CD4-positive, alpha-beta memory T cell (primary cell): Measurements from ENCODE around the gene SH3D19. TPM values are rescaled to one million over a fixed set of nuclear protein-coding genes. Genes with fewer than 3 reads are reported as not detected.
"Not testable (repeated sequence)": the region's sequence is repeated elsewhere in the genome, so short reads cannot be mapped to it uniquely, and the experiment has no call there.

Experiments used
- CTCF ChIA-PET: fragments of 350-600 bp; sonication (Branson Sonifier 250); formaldehyde crosslinking; loops from one replicate; lab custom pipeline; 2021; ENCODE audit warnings: inconsistent platforms; ENCODE audit not compliant: partially characterized antibody; lab: Charles Lee
- POLR2A ChIA-PET: fragments of 350-600 bp; sonication (Branson Sonifier 250); formaldehyde crosslinking; loops from one replicate; lab custom pipeline; 2021; ENCODE audit not compliant: partially characterized antibody; lab: Charles Lee
- DNase-seq, 5 donors: peaks; one replicate each; pipeline versions ENCODE4 v3.0.0 to v3.0.0-alpha.2; 2020 to 2022; ENCODE audit warnings: mixed read lengths in 1 of 5
- H3K27ac ChIP-seq: one replicate; pipeline ENCODE4 v1.7.0; 2013; ENCODE audit warnings: low read depth, low read length
- H3K27me3 ChIP-seq: 2 replicates; pipeline ENCODE4 v1.7.0; 2013; ENCODE audit warnings: mild to moderate bottlenecking, low read length, moderate library complexity; ENCODE audit not compliant: insufficient read depth
- H3K36me3 ChIP-seq: 2 replicates; pipeline ENCODE4 v1.7.0; 2013; ENCODE audit warnings: mild to moderate bottlenecking, low read length, moderate library complexity; ENCODE audit not compliant: insufficient read depth
- H3K4me1 ChIP-seq: 2 replicates; pipeline ENCODE4 v1.7.0; 2013; ENCODE audit warnings: mild to moderate bottlenecking, low read length, moderate library complexity; ENCODE audit not compliant: insufficient read depth
- H3K4me3 ChIP-seq, 2 donors: one replicate each; pipeline ENCODE4 v1.7.0; 2013; ENCODE audit warnings: low read length in 2 of 2, mild to moderate bottlenecking in 1 of 2
- H3K9me3 ChIP-seq, 2 donors: one replicate each; pipeline ENCODE4 v1.7.0; 2013; ENCODE audit warnings: low read length in 2 of 2, control low read depth in 1 of 2; ENCODE audit not compliant: control insufficient read depth in 1 of 2
- H3K27ac Mint-ChIP-seq, 7 donors: one replicate each; pipeline ENCODE4 v1.8.0; 2020 to 2021; ENCODE audit warnings: mixed read lengths in 7 of 7, mild to moderate bottlenecking in 6 of 7, inconsistent platforms in 3 of 7, moderate library complexity in 3 of 7
- H3K27me3 Mint-ChIP-seq, 2 donors: one replicate each; pipeline ENCODE4 v1.8.0; 2020 to 2021; ENCODE audit warnings: mixed read lengths in 2 of 2
- H3K36me3 Mint-ChIP-seq, 2 donors: one replicate each; pipeline ENCODE4 v1.8.0; 2020 to 2021; ENCODE audit warnings: mixed read lengths in 2 of 2, inconsistent platforms in 1 of 2, mild to moderate bottlenecking in 1 of 2
- H3K4me1 Mint-ChIP-seq, 4 donors: one replicate each; pipeline ENCODE4 v1.8.0; 2020 to 2021; ENCODE audit warnings: mixed read lengths in 4 of 4, mild to moderate bottlenecking in 1 of 4
- H3K4me3 Mint-ChIP-seq, 8 donors: one replicate each; pipeline ENCODE4 v1.8.0; 2020 to 2021; ENCODE audit warnings: mixed read lengths in 8 of 8, mild to moderate bottlenecking in 7 of 8, moderate library complexity in 6 of 8, inconsistent platforms in 3 of 8
- H3K9me3 Mint-ChIP-seq, 8 donors: one replicate each; pipeline ENCODE4 v1.8.0; 2020 to 2021; ENCODE audit warnings: mixed read lengths in 8 of 8, mild to moderate bottlenecking in 5 of 8, inconsistent platforms in 3 of 8, moderate library complexity in 1 of 8
- intact Hi-C: fragments of 100-400 bp; cut with micrococcal nuclease; formaldehyde crosslinking; loops from one replicate; pipeline ENCODE4 v1.15.1; 2023
- polyA plus RNA-seq, 2 donors: library from polyadenylated mRNA; unstranded; fragments of 300-500 nt; fragmentation: Illumina TruSeq; gene quantifications; one replicate each; pipeline ENCODE4 v1.2.3, GENCODE V29; 2021
- total RNA-seq, 2 experiments: library from RNA; stranded (reverse); gene quantifications; one replicate each; pipeline ENCODE4 v1.2.3, GENCODE V29; 2021

SH3D19 gene
- total and polyA plus RNA-seq, 4 experiments from 2014 or later = 0.11 to 1.4 (median 0.79) TPM

- H3K27ac Mint-ChIP-seq = no peak overlapping the region
- no peak for DNase-seq
- intact Hi-C loops = no loop called here
- no peak overlapping the region for H3K4me3 Mint-ChIP-seq
- Histone ChIP-seq H3K27ac (no peak overlapping the region), H3K4me3 (no peak overlapping the region), H3K36me3 (no peaks in the 10 kb centered on the region), H3K27me3 (no peaks in the 10 kb centered on the region), H3K9me3 (no peaks in the 10 kb centered on the region), H3K4me1 (peaks cover 2% of the 10 kb centered on the region)
- POLR2A ChIA-PET = no interaction called here
- H3K36me3 Mint-ChIP-seq = no peaks in the 10 kb centered on the region
- peaks cover 0 to 3% (median 0%) of the 10 kb centered on the region in 4 donors for H3K4me1 Mint-ChIP-seq
- H3K9me3 Mint-ChIP-seq = no peaks in the 10 kb centered on the region
- CTCF ChIA-PET = no interaction called here
- peaks cover 3 to 4% of the 10 kb centered on the region in 2 donors for H3K27me3 Mint-ChIP-seq
Measured at GRCh38 chr4:151093203-151093602, 232.2 kb downstream of the SH3D19 start.

- Mint-ChIP-seq H3K27ac (no peak overlapping the region), H3K27me3 (peaks cover 4 to 8% of the 10 kb centered on the region in 2 donors), H3K9me3 (no peaks in the 10 kb centered on the region), H3K4me3 (no peak overlapping the region), H3K36me3 (no peaks in the 10 kb centered on the region), H3K4me1 (no peaks in the 10 kb centered on the region)
- Histone ChIP-seq H3K27me3 (no peaks in the 10 kb centered on the region), H3K9me3 (no peaks in the 10 kb centered on the region), H3K4me3 (no peak overlapping the region), H3K4me1 (no peaks in the 10 kb centered on the region), H3K36me3 (no peaks in the 10 kb centered on the region), H3K27ac (no peak overlapping the region)
- ChIA-PET POLR2A (no interaction called here), CTCF (no interaction called here)
- no peak for DNase-seq
- intact Hi-C loops = no loop called here
Measured at GRCh38 chr4:151092488-151092887, 232.9 kb downstream of the SH3D19 start.

- Histone ChIP-seq H3K27me3 (no peaks in the 10 kb centered on the region), H3K4me1 (no peaks in the 10 kb centered on the region), H3K9me3 (no peaks in the 10 kb centered on the region), H3K36me3 (no peaks in the 10 kb centered on the region), H3K4me3 (no peak overlapping the region), H3K27ac (no peak overlapping the region)
- H3K4me3 Mint-ChIP-seq = no peak overlapping the region
- peaks cover 6 to 9% of the 10 kb centered on the region in 2 donors for H3K27me3 Mint-ChIP-seq
- no peak overlapping the region for H3K27ac Mint-ChIP-seq
- POLR2A ChIA-PET = interaction anchor here (0.5 kb wide), 1 partner anchor 125 kb away, joined by 4 read pairs; no protein-coding TSS in a partner anchor
- CTCF ChIA-PET = interaction anchor here (1.6 kb wide), 1 partner anchor 9 kb away, joined by 3 read pairs; no protein-coding TSS in a partner anchor
- H3K36me3 Mint-ChIP-seq = no peaks in the 10 kb centered on the region
- H3K4me1 Mint-ChIP-seq = no peaks in the 10 kb centered on the region
- intact Hi-C loops = no loop called here
- no peaks in the 10 kb centered on the region for H3K9me3 Mint-ChIP-seq
- no peak for DNase-seq
Measured at GRCh38 chr4:151091047-151091446, 234.4 kb downstream of the SH3D19 start.

GRCh38 chr4:151087467-151087866 lies 237.9 kb downstream of the SH3D19 start:
- Mint-ChIP-seq H3K27me3 (peaks cover 1 to 8% of the 10 kb centered on the region in 2 donors), H3K4me3 (no peak overlapping the region), H3K36me3 (no peaks in the 10 kb centered on the region), H3K4me1 (no peaks in the 10 kb centered on the region), H3K27ac (no peak overlapping the region), H3K9me3 (no peaks in the 10 kb centered on the region)
- H3K36me3 ChIP-seq = no peaks in the 10 kb centered on the region
- no peaks in the 10 kb centered on the region for H3K4me1 ChIP-seq
- no peak overlapping the region for H3K27ac ChIP-seq
- CTCF ChIA-PET = no interaction called here
- POLR2A ChIA-PET = interaction anchor here (0.7 kb wide), 1 partner anchor 72 kb away, joined by 3 read pairs; the partner anchor contains the start of gene LRBA
- H3K9me3 ChIP-seq = no peaks in the 10 kb centered on the region
- intact Hi-C loops = no loop called here
- DNase-seq = no peak
- no peak overlapping the region for H3K4me3 ChIP-seq
- no peaks in the 10 kb centered on the region for H3K27me3 ChIP-seq

- H3K4me1 Mint-ChIP-seq, H3K36me3 ChIP-seq, H3K9me3 ChIP-seq, H3K36me3 Mint-ChIP-seq, POLR2A ChIA-PET, H3K4me3 Mint-ChIP-seq, H3K27ac Mint-ChIP-seq, H3K4me3 ChIP-seq, H3K27me3 Mint-ChIP-seq, H3K4me1 ChIP-seq, H3K9me3 Mint-ChIP-seq, CTCF ChIA-PET, H3K27me3 ChIP-seq, intact Hi-C loops, H3K27ac ChIP-seq, DNase-seq: not testable (repeated sequence)
Measured at GRCh38 chr4:151077978-151078377, 247.4 kb downstream of the SH3D19 start.

GRCh38 chr4:151074416-151074916 lies 250.9 kb downstream of the SH3D19 start:
- H3K4me3 Mint-ChIP-seq = no peak overlapping the region
- H3K27ac Mint-ChIP-seq = peak overlapping the region in 1 of 7 donors; percentile 25
- Histone ChIP-seq H3K4me1 (no peaks in the 10 kb centered on the region), H3K36me3 (no peaks in the 10 kb centered on the region), H3K27me3 (no peaks in the 10 kb centered on the region), H3K4me3 (no peak overlapping the region), H3K27ac (no peak overlapping the region), H3K9me3 (no peaks in the 10 kb centered on the region)
- intact Hi-C loops = no loop called here
- POLR2A ChIA-PET = no interaction called here
- CTCF ChIA-PET = interaction anchor here (0.9 to 1.2 kb wide), 2 partner anchors 13 to 26 kb away, joined by 3 to 5 read pairs; no protein-coding TSS in a partner anchor
- H3K36me3 Mint-ChIP-seq = no peaks in the 10 kb centered on the region
- H3K4me1 Mint-ChIP-seq = no peaks in the 10 kb centered on the region
- no peak for DNase-seq
- no peaks in the 10 kb centered on the region for H3K9me3 Mint-ChIP-seq
- H3K27me3 Mint-ChIP-seq = peaks cover 0 to 7% of the 10 kb centered on the region in 2 donors
